WTC11 (cell line): ENCODE data around the gene OAS2. TPM values are rescaled to one million over a fixed set of nuclear protein-coding genes. Genes with fewer than 3 reads are reported as not detected.

ENCODE experiments used
- ATAC-seq: fragments of 200-7000 bp; cut with Tn5 transposase; 2 replicates; pipeline ENCODE4 v1.10.0; 2021; ENCODE audit warnings: mild to moderate bottlenecking, moderate library complexity
- CTCF ChIA-PET: fragments of 300-600 bp; sonication (Branson Sonifier 250); formaldehyde crosslinking; loops from one replicate; lab custom pipeline; 2021; ENCODE audit warnings: antibody characterized with exemption; lab: Charles Lee
- POLR2A ChIA-PET: fragments of 350-600 bp; sonication (Branson Sonifier 250); formaldehyde crosslinking; loops from one replicate; lab custom pipeline; 2021; ENCODE audit warnings: antibody characterized with exemption; lab: Charles Lee
- DNase-seq: peaks from one replicate; pipeline ENCODE4 v3.0.0; 2021; ENCODE audit warnings: low spot score
- H3K27ac Mint-ChIP-seq: 2 replicates; pipeline ENCODE4 v1.8.0; 2021; ENCODE audit warnings: mixed read lengths
- H3K27me3 Mint-ChIP-seq: 2 replicates; pipeline ENCODE4 v1.8.0; 2021; ENCODE audit warnings: low read depth, mild to moderate bottlenecking, moderate library complexity, mixed read lengths
- H3K36me3 Mint-ChIP-seq: 2 replicates; pipeline ENCODE4 v1.8.0; 2021; ENCODE audit warnings: mixed read lengths
- H3K4me1 Mint-ChIP-seq: 2 replicates; pipeline ENCODE4 v1.8.0; 2022; ENCODE audit warnings: mixed read lengths
- H3K4me3 Mint-ChIP-seq: 2 replicates; pipeline ENCODE4 v1.8.0; 2021; ENCODE audit warnings: mild to moderate bottlenecking, moderate library complexity, mixed read lengths
- H3K9me3 Mint-ChIP-seq: 2 replicates; pipeline ENCODE4 v1.8.0; 2021; ENCODE audit warnings: mixed read lengths
- AFF4 ChIP-seq: sonication (generic); formaldehyde crosslinking; IDR thresholded peaks from 2 replicates; pipeline ENCODE4 v1.8.1; 2023; ENCODE audit warnings: mild to moderate bottlenecking, missing genetic modification reagents, borderline replicate concordance
- ATF1 ChIP-seq: sonication (generic); formaldehyde crosslinking; IDR thresholded peaks from 2 replicates; pipeline ENCODE4 v1.8.1; 2023; ENCODE audit warnings: mild to moderate bottlenecking, moderate library complexity, missing genetic modification reagents
- ATF2 ChIP-seq: sonication (generic); formaldehyde crosslinking; IDR thresholded peaks from 2 replicates; pipeline ENCODE4 v1.8.1; 2022; ENCODE audit warnings: low read depth, missing genetic modification reagents, borderline replicate concordance
- CBFB ChIP-seq: sonication (generic); formaldehyde crosslinking; IDR thresholded peaks from 2 replicates; pipeline ENCODE4 v1.8.1; 2022; ENCODE audit warnings: mild to moderate bottlenecking, low read depth, missing genetic modification reagents
- CREB1 ChIP-seq: sonication (generic); formaldehyde crosslinking; IDR thresholded peaks from 2 replicates; pipeline ENCODE4 v1.8.0; 2023; ENCODE audit warnings: mild to moderate bottlenecking, missing genetic modification reagents
- ESRRA ChIP-seq: sonication (generic); formaldehyde crosslinking; IDR thresholded peaks from 2 replicates; pipeline ENCODE4 v1.8.1; 2022; ENCODE audit warnings: mild to moderate bottlenecking, missing genetic modification reagents, borderline replicate concordance
- FOXJ3 ChIP-seq: sonication (generic); formaldehyde crosslinking; IDR thresholded peaks from 2 replicates; pipeline ENCODE4 v1.9.0; 2021; ENCODE audit warnings: missing genetic modification reagents, mild to moderate bottlenecking, borderline replicate concordance
- HMGA2 ChIP-seq: fragments of 250-450 bp; sonication (Bioruptor Pico); IDR thresholded peaks from 2 replicates; pipeline ENCODE4 v1.4.0; 2021; ENCODE audit warnings: mild to moderate bottlenecking, moderate library complexity
- IRF2 ChIP-seq: sonication (generic); formaldehyde crosslinking; IDR thresholded peaks from 2 replicates; pipeline ENCODE4 v1.8.0; 2022; ENCODE audit warnings: low read depth, missing genetic modification reagents, borderline replicate concordance
- JAZF1 ChIP-seq: fragments of 250-450 bp; sonication (Bioruptor Pico); IDR thresholded peaks from 2 replicates; pipeline ENCODE4 v1.9.0; 2021; ENCODE audit warnings: moderate library complexity, mild to moderate bottlenecking, inconsistent platforms
- KAT7 ChIP-seq: sonication (generic); formaldehyde crosslinking; IDR thresholded peaks from 2 replicates; pipeline ENCODE4 v1.8.1; 2023; ENCODE audit warnings: missing genetic modification reagents, mild to moderate bottlenecking, borderline replicate concordance
- MXD4 ChIP-seq: fragments of 250-450 bp; sonication (Bioruptor Pico); IDR thresholded peaks from 2 replicates; pipeline ENCODE4 v1.8.0; 2021; ENCODE audit warnings: mild to moderate bottlenecking, moderate library complexity, borderline replicate concordance
- OVOL2 ChIP-seq: fragments of 250-450 bp; sonication (Bioruptor Pico); IDR thresholded peaks from 2 replicates; pipeline ENCODE4 v1.9.0; 2021; ENCODE audit warnings: mild to moderate bottlenecking, borderline replicate concordance
- SMAD3 ChIP-seq: sonication (generic); formaldehyde crosslinking; IDR thresholded peaks from 2 replicates; pipeline ENCODE4 v1.8.0; 2022; ENCODE audit warnings: missing genetic modification reagents, mild to moderate bottlenecking, borderline replicate concordance
- TCF7 ChIP-seq: sonication (generic); formaldehyde crosslinking; IDR thresholded peaks from 2 replicates; pipeline ENCODE4 v1.8.0; 2022; ENCODE audit warnings: mild to moderate bottlenecking, low read depth, missing genetic modification reagents, moderate library complexity
- USF2 ChIP-seq: sonication (generic); formaldehyde crosslinking; IDR thresholded peaks from 2 replicates; pipeline ENCODE4 v1.8.1; 2023; ENCODE audit warnings: mild to moderate bottlenecking, missing genetic modification reagents, moderate library complexity
- ZNF232 ChIP-seq: sonication (generic); formaldehyde crosslinking; IDR thresholded peaks from 2 replicates; pipeline ENCODE4 v1.8.0; 2022; ENCODE audit warnings: mild to moderate bottlenecking, missing genetic modification reagents
- total RNA-seq: library from RNA; stranded (reverse); gene quantifications from 3 replicates; pipeline ENCODE4 v1.2.3, GENCODE V29; 2021
- TF ChIP-seq, protein P1 (sequence below): sonication (generic); formaldehyde crosslinking; IDR thresholded peaks from 2 replicates; pipeline ENCODE4 v1.8.1; 2023; ENCODE audit warnings: mild to moderate bottlenecking, missing genetic modification reagents
- TF ChIP-seq, protein P2 (sequence below): sonication (generic); formaldehyde crosslinking; IDR thresholded peaks from 2 replicates; pipeline ENCODE4 v1.8.0; 2022; ENCODE audit warnings: mild to moderate bottlenecking, missing genetic modification reagents
- TF ChIP-seq, protein P3 (sequence below): fragments of 250-450 bp; sonication (Bioruptor Pico); IDR thresholded peaks from 2 replicates; pipeline ENCODE4 v1.9.0; 2021; ENCODE audit warnings: mild to moderate bottlenecking
- TF ChIP-seq, protein P4 (sequence below): sonication (generic); formaldehyde crosslinking; IDR thresholded peaks from 2 replicates; pipeline ENCODE4 v1.8.1; 2022; ENCODE audit warnings: low read depth, mild to moderate bottlenecking, moderate library complexity, missing genetic modification reagents, borderline replicate concordance

The OAS2 gene
- total RNA-seq, 1 experiment from 2014 or later, result 0.28 TPM

DNA sequence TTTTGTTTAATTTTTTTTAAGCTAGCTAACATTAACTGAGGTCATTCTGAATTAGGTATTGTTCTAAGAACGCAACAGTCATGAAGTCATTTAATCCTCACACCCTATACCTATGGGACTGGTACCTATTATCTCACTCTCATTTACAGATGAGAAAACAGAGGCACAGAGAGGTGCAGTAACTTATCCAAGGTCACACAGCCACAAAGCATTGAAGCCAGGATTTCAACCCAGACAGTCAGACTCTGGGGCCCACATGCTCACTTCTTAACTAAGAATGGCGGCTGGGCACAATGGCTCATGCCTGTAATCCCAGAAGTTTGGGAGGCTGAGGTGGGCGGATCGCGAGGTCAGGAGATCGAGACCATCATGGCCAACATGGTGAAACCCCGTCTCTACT, 63.2 kb downstream of the OAS2 start (continued):
- TF ChIP-seq ATF2 (CRISPR knock-in tag) (no peak), JAZF1 (CRISPR knock-in tag) (no peak), TCF7 (CRISPR knock-in tag) (no peak), FOXJ3 (no peak), HMGA2 (CRISPR knock-in tag) (no peak), CREB1 (CRISPR knock-in tag) (no peak), KAT7 (CRISPR knock-in tag) (no peak), IRF2 (CRISPR knock-in tag) (no peak), AFF4 (CRISPR knock-in tag) (no peak)
- TF ChIP-seq, protein P1, sequence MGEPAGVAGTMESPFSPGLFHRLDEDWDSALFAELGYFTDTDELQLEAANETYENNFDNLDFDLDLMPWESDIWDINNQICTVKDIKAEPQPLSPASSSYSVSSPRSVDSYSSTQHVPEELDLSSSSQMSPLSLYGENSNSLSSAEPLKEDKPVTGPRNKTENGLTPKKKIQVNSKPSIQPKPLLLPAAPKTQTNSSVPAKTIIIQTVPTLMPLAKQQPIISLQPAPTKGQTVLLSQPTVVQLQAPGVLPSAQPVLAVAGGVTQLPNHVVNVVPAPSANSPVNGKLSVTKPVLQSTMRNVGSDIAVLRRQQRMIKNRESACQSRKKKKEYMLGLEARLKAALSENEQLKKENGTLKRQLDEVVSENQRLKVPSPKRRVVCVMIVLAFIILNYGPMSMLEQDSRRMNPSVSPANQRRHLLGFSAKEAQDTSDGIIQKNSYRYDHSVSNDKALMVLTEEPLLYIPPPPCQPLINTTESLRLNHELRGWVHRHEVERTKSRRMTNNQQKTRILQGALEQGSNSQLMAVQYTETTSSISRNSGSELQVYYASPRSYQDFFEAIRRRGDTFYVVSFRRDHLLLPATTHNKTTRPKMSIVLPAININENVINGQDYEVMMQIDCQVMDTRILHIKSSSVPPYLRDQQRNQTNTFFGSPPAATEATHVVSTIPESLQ, result no peak

GRCh38 chr12:113043240-113043639, 64.9 kb downstream of the OAS2 start:
- TF ChIP-seq, protein P2, sequence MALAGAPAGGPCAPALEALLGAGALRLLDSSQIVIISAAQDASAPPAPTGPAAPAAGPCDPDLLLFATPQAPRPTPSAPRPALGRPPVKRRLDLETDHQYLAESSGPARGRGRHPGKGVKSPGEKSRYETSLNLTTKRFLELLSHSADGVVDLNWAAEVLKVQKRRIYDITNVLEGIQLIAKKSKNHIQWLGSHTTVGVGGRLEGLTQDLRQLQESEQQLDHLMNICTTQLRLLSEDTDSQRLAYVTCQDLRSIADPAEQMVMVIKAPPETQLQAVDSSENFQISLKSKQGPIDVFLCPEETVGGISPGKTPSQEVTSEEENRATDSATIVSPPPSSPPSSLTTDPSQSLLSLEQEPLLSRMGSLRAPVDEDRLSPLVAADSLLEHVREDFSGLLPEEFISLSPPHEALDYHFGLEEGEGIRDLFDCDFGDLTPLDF, result no peak
- TF ChIP-seq, protein P3, sequence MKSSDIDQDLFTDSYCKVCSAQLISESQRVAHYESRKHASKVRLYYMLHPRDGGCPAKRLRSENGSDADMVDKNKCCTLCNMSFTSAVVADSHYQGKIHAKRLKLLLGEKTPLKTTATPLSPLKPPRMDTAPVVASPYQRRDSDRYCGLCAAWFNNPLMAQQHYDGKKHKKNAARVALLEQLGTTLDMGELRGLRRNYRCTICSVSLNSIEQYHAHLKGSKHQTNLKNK (CRISPR knock-in tag), result no peak
- TF ChIP-seq CBFB (CRISPR knock-in tag), result no peak
- TF ChIP-seq ZNF232 (CRISPR knock-in tag), result no peak
- POLR2A ChIA-PET, result no interaction called here
- no peak overlapping the region for H3K27ac Mint-ChIP-seq
- no peak for DNase-seq
- no peak overlapping the region for H3K4me3 Mint-ChIP-seq
- H3K27me3 Mint-ChIP-seq, result peaks cover 12% of the 10 kb centered on the region
- no peaks in the 10 kb centered on the region for H3K36me3 Mint-ChIP-seq
- CTCF ChIA-PET, result interaction anchor here (1.7 to 2.2 kb wide), 2 partner anchors 50 to 143 kb away, joined by 3 to 7 read pairs; no protein-coding TSS in a partner anchor
- H3K9me3 Mint-ChIP-seq, result peaks cover 5% of the 10 kb centered on the region; the same call in 1 of the 2 replicates
- no peak for ATAC-seq
- H3K4me1 Mint-ChIP-seq, result no peaks in the 10 kb centered on the region

- ATAC-seq (no peak), DNase-seq (no peak)
- ChIA-PET CTCF (interaction anchor here (1.2 kb wide), 1 partner anchor 48 kb away, joined by 4 read pairs; no protein-coding TSS in a partner anchor), POLR2A (no interaction called here)
- no peak overlapping the region for H3K27ac Mint-ChIP-seq
- peaks cover 5% of the 10 kb centered on the region; the same call in 1 of the 2 replicates for H3K9me3 Mint-ChIP-seq
- H3K4me1 Mint-ChIP-seq, result no peaks in the 10 kb centered on the region
- H3K27me3 Mint-ChIP-seq, result peaks cover 12% of the 10 kb centered on the region
- no peak overlapping the region for H3K4me3 Mint-ChIP-seq
- no peaks in the 10 kb centered on the region for H3K36me3 Mint-ChIP-seq
- TF ChIP-seq MXD4 (CRISPR knock-in tag) (no peak), ESRRA (no peak), SMAD3 (CRISPR knock-in tag) (no peak), OVOL2 (no peak), ATF1 (CRISPR knock-in tag) (no peak), USF2 (CRISPR knock-in tag) (no peak), JAZF1 (CRISPR knock-in tag) (no peak)
- TF ChIP-seq, protein P4, sequence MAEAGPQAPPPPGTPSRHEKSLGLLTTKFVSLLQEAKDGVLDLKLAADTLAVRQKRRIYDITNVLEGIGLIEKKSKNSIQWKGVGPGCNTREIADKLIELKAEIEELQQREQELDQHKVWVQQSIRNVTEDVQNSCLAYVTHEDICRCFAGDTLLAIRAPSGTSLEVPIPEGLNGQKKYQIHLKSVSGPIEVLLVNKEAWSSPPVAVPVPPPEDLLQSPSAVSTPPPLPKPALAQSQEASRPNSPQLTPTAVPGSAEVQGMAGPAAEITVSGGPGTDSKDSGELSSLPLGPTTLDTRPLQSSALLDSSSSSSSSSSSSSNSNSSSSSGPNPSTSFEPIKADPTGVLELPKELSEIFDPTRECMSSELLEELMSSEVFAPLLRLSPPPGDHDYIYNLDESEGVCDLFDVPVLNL (CRISPR knock-in tag), result no peak
Observed at GRCh38 chr12:113044516-113044915, 66.2 kb downstream of the OAS2 start.
